Uterus (tissue), 4 donors: ENCODE data around the gene MAT2A. TPM values are rescaled to one million over a fixed set of nuclear protein-coding genes. Genes with fewer than 3 reads are reported as not detected.

Source experiments
- DNase-seq, 2 donors: peaks; one replicate each; pipeline ENCODE4 v3.0.0-alpha.2; 2019 to 2020
- H3K27ac ChIP-seq, 2 donors: fragments of 200-600 bp; sonication (generic); 1 replicate in 1 of 2; 2 replicates in 1 of 2; pipeline ENCODE4 v1.5.1; 2016 to 2018
- H3K27me3 ChIP-seq, 2 donors: fragments of 200-600 bp; sonication (generic); one replicate each; pipeline ENCODE4 v1.5.1; 2018 to 2019; ENCODE audit warnings: control low read depth in 1 of 2
- H3K36me3 ChIP-seq, 2 donors: fragments of 200-600 bp; sonication (generic); one replicate each; pipeline ENCODE4 v1.5.1; 2019; ENCODE audit warnings: control low read depth in 1 of 2
- H3K4me1 ChIP-seq, 2 donors: fragments of 200-600 bp; sonication (generic); one replicate each; pipeline ENCODE4 v1.5.1; 2018 to 2019; ENCODE audit warnings: control low read depth in 1 of 2
- H3K4me3 ChIP-seq, 2 donors: fragments of 200-600 bp; sonication (generic); 1 replicate in 1 of 2; 2 replicates in 1 of 2; pipeline ENCODE4 v1.5.1; 2018 to 2019; ENCODE audit warnings: mild to moderate bottlenecking in 1 of 2
- H3K9me3 ChIP-seq, 2 donors: fragments of 200-600 bp; sonication (generic); one replicate each; pipeline ENCODE4 v1.5.1; 2019; ENCODE audit warnings: control low read depth in 1 of 2
- CTCF ChIP-seq, 4 experiments: fragments of 200-600 bp in 2 of 4; fragments of 450-650 bp in 2 of 4; sonication (generic) in 2 of 4; IDR thresholded peaks; one replicate each; pipeline ENCODE4 v1.5.1; 2016 to 2019; ENCODE audit warnings: antibody characterized with exemption in 4 of 4, mild to moderate bottlenecking in 2 of 4, moderate library complexity in 1 of 4
- POLR2A ChIP-seq, 2 donors: fragments of 450-650 bp; IDR thresholded peaks; one replicate each; pipeline ENCODE4 v1.6.1; 2016; ENCODE audit warnings: antibody characterized with exemption in 2 of 2, mild to moderate bottlenecking in 1 of 2, moderate library complexity in 1 of 2
- intact Hi-C: fragments of 100-400 bp; cut with DNase I; formaldehyde crosslinking; loops from one replicate; pipeline ENCODE4 v1.15.1; 2023; ENCODE audit warnings: low total_unique reads
- total RNA-seq, 4 donors: library from RNA; depleted of rRNA in 3 of 4; stranded (reverse); fragments of >200 nt in 3 of 4; gene quantifications; one replicate each; pipeline versions ENCODE4 v1.1.0 to v1.2.4, GENCODE V29; 2014 to 2023
- donor health status: DM: yes; HTN: yes; CAD: no.

Gene MAT2A
- total RNA-seq, 4 donors from 2014 or later, result 77.1 to 249 (median 108) TPM

- intact Hi-C loops, result no loop called here
- peak overlapping the region; percentile 68 to 78 for H3K4me3 ChIP-seq
Observed at GRCh38 chr2:85537600-85538506, 1.1 kb upstream of the MAT2A start.

GRCh38 chr2:85539361-85540132 is 579 bp downstream of the MAT2A start:
- Histone ChIP-seq H3K4me1 (peaks cover 0 to 11% of the 10 kb centered on the region in 2 donors), H3K27ac (peak overlapping the region; percentile 97 to 100), H3K4me3 (peak overlapping the region; percentile 68 to 78), H3K27me3 (no peaks in the 10 kb centered on the region), H3K36me3 (no peaks in the 10 kb centered on the region), H3K9me3 (no peaks in the 10 kb centered on the region)
- TF ChIP-seq CTCF (IDR thresholded peaks at IDR 0.05), result no peak
- no peak for TF ChIP-seq POLR2A (IDR thresholded peaks at IDR 0.05)
- peak; percentile 78 to 80 for DNase-seq
- intact Hi-C loops, result no loop called here

More at GRCh38 chr2:85537600-85538506, 1.1 kb upstream of the MAT2A start:
- peak overlapping the region; percentile 97 to 100 for H3K27ac ChIP-seq
- H3K36me3 ChIP-seq, result no peaks in the 10 kb centered on the region
- no peaks in the 10 kb centered on the region for H3K9me3 ChIP-seq
- H3K4me1 ChIP-seq, result peaks cover 0 to 11% of the 10 kb centered on the region in 2 donors
- TF ChIP-seq POLR2A (IDR thresholded peaks at IDR 0.05) (peak in 1 of 2 donors; percentile 19), CTCF (IDR thresholded peaks at IDR 0.05) (peak in 2 of 4 experiments; percentile 25 to 26)
- no peaks in the 10 kb centered on the region for H3K27me3 ChIP-seq
- DNase-seq, result peak; percentile 60 to 65

- peak overlapping the region; percentile 97 to 100 for H3K27ac ChIP-seq
- TF ChIP-seq CTCF (IDR thresholded peaks at IDR 0.05) (no peak), POLR2A (IDR thresholded peaks at IDR 0.05) (no peak)
- H3K27me3 ChIP-seq, result no peaks in the 10 kb centered on the region
- DNase-seq, result no peak
- intact Hi-C loops, result no loop called here
- H3K9me3 ChIP-seq, result no peaks in the 10 kb centered on the region
- peaks cover 0 to 11% of the 10 kb centered on the region in 2 donors for H3K4me1 ChIP-seq
- H3K4me3 ChIP-seq, result peak overlapping the region; percentile 68 to 78
- no peaks in the 10 kb centered on the region for H3K36me3 ChIP-seq
Observed at GRCh38 chr2:85540133-85540648, 1.2 kb downstream of the MAT2A start.

- Histone ChIP-seq H3K27ac (peak overlapping the region; percentile 97 to 100), H3K27me3 (no peaks in the 10 kb centered on the region), H3K4me3 (peak overlapping the region; percentile 68 to 78), H3K9me3 (no peaks in the 10 kb centered on the region), H3K4me1 (peaks cover 0 to 10% of the 10 kb centered on the region in 2 donors), H3K36me3 (no peaks in the 10 kb centered on the region)
- TF ChIP-seq CTCF (IDR thresholded peaks at IDR 0.05) (no peak), POLR2A (IDR thresholded peaks at IDR 0.05) (no peak)
- DNase-seq, result no peak
- intact Hi-C loops, result no loop called here
Observed at GRCh38 chr2:85541262-85541661, 2.3 kb downstream of the MAT2A start.
